HL-60 (cell line): ENCODE results near the gene RAD51C.

Source experiments
- DNase-seq, 2 experiments: peaks; one replicate each; pipeline ENCODE4 v3.0.0-alpha.2; 2010 to 2020; ENCODE audit warnings: low read depth in 1 of 2, low spot score in 1 of 2
- H3K27ac ChIP-seq: fragments of 250-450 bp; sonication (Bioruptor Pico); replicated peaks from 2 replicates; pipeline ENCODE4 v1.5.1; 2020; ENCODE audit warnings: mild to moderate bottlenecking, moderate library complexity
- H3K27me3 ChIP-seq: fragments of 250-450 bp; sonication (Bioruptor Pico); 2 replicates; pipeline ENCODE4 v1.5.1; 2021; ENCODE audit warnings: mild to moderate bottlenecking, moderate library complexity; ENCODE audit not compliant: insufficient read depth, poor library complexity, severe bottlenecking
- H3K4me3 ChIP-seq: replicated peaks from 2 replicates; pipeline ENCODE4 v1.5.1; 2011; ENCODE audit warnings: mild to moderate bottlenecking, control low read depth, low read length; ENCODE audit not compliant: insufficient read depth
- CTCF ChIP-seq: IDR thresholded peaks from one replicate; pipeline ENCODE4 v1.5.1; 2011; ENCODE audit warnings: low read length, control low read depth, inconsistent platforms; ENCODE audit not compliant: insufficient read depth
- GABPA ChIP-seq: IDR thresholded peaks from 2 replicates; pipeline ENCODE4 v1.6.1; 2012; ENCODE audit warnings: low read depth
- POLR2AphosphoS5 ChIP-seq: IDR thresholded peaks from 2 replicates; pipeline ENCODE4 v1.6.1; 2012; ENCODE audit warnings: low read depth
- SPI1 ChIP-seq: IDR thresholded peaks from 2 replicates; pipeline ENCODE4 v1.6.1; 2012; ENCODE audit warnings: low read depth, mild to moderate bottlenecking, borderline replicate concordance
- TF ChIP-seq, protein P1 (sequence below): IDR thresholded peaks from 2 replicates; pipeline ENCODE4 v1.6.1; 2012; ENCODE audit warnings: low read depth; ENCODE audit not compliant: insufficient replicate concordance

The RAD51C gene

DNA sequence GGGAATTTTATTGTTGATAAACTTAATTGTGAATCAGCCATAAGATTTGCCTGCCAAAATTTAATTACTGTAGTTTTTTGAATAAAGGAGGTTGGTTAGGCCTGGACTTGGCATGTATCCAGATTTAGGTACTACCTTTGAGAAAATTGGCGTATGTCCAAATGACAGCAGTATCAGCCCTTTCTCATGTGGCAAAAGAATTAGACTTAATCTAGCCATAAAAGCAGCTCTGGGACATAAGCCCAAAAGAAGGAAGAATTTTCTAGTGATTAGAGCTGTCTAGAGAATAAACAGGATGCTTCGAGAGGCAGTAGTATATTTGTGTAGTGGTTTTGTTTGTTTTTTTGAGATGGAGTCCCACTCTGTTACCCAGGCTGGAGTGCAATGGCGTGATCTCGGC lies 91.0 kb downstream of the RAD51C start:
- TF ChIP-seq CTCF (no peak), POLR2AphosphoS5 (no peak), SPI1 (no peak), GABPA (no peak)
- TF ChIP-seq, protein P1, sequence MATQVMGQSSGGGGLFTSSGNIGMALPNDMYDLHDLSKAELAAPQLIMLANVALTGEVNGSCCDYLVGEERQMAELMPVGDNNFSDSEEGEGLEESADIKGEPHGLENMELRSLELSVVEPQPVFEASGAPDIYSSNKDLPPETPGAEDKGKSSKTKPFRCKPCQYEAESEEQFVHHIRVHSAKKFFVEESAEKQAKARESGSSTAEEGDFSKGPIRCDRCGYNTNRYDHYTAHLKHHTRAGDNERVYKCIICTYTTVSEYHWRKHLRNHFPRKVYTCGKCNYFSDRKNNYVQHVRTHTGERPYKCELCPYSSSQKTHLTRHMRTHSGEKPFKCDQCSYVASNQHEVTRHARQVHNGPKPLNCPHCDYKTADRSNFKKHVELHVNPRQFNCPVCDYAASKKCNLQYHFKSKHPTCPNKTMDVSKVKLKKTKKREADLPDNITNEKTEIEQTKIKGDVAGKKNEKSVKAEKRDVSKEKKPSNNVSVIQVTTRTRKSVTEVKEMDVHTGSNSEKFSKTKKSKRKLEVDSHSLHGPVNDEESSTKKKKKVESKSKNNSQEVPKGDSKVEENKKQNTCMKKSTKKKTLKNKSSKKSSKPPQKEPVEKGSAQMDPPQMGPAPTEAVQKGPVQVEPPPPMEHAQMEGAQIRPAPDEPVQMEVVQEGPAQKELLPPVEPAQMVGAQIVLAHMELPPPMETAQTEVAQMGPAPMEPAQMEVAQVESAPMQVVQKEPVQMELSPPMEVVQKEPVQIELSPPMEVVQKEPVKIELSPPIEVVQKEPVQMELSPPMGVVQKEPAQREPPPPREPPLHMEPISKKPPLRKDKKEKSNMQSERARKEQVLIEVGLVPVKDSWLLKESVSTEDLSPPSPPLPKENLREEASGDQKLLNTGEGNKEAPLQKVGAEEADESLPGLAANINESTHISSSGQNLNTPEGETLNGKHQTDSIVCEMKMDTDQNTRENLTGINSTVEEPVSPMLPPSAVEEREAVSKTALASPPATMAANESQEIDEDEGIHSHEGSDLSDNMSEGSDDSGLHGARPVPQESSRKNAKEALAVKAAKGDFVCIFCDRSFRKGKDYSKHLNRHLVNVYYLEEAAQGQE: no peak
- no peak for DNase-seq
- Histone ChIP-seq H3K27ac (no peak overlapping the region), H3K27me3 (no peaks in the 10 kb centered on the region), H3K4me3 (no peak overlapping the region)

GRCh38 chr17:58785097-58785496 lies 92.7 kb downstream of the RAD51C start:
- H3K4me3 ChIP-seq: no peak overlapping the region
- no peak for DNase-seq
- TF ChIP-seq, protein P1: no peak
- TF ChIP-seq SPI1 (no peak), POLR2AphosphoS5 (no peak), GABPA (no peak), CTCF (no peak)
- peaks cover 5% of the 10 kb centered on the region for H3K27me3 ChIP-seq
- H3K27ac ChIP-seq: no peak overlapping the region
